ENCODE results near the gene NSD2. TPM values are rescaled to one million over a fixed set of nuclear protein-coding genes. Genes with fewer than 3 reads are reported as not detected.
A peak's percentile ranks its signal among the peaks of the same experiment; 100 is the strongest.

The NSD2 gene
- total RNA-seq, 1 donor from 2014 or later = 60.4 TPM

DNA sequence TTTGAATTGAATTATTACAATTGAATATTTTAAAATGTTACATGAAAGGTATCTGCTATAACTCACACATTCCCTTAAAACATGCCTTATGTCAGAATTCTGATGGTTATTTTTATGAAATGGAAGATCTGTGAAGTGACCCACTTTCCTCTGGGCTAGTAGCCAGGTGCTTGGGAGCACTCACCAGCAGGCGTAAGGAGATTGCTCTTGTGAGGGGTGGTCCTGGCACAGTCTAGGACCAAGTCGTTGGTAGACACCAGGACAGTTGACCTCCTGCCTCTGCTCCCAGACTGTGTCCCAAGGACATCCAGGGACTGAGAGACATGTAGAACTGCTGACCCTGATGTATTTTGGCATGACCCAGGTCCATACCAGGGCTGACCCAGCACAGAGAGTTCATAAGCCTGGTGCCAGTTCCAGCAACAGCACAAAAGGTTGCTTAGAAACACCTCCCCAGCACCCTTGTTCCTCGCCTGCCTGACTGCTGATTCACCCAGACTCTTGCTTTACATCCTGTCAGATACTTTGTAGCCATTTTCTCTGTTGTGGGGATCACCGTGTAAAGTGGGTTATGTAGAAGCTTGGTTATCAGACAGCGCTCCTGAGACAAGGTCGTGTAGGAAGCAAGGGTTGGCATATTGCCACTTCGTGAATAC, 89.1 kb downstream of the NSD2 start:
- no peak for DNase-seq (ENCODE audit: low spot score)
- intact Hi-C loops (cut with DNase I) = no loop called here

DNA sequence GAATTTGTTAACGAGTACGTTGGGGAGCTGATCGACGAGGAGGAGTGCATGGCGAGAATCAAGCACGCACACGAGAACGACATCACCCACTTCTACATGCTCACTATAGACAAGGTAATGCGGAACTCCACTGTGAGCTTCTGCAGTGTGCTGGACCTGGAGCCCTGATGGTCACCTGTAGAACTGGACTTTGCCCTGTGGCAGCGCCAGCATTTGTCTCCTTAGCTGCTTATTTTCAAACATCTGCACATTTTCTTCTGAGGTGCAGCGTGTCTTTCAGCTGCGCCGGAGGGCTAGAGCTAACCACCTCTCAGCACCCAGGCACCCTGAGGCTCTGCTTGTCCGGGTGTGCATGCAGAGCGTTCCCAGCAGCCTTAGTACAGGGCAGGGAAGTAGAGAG, 89.8 kb downstream of the NSD2 start:
- intact Hi-C loops (cut with DNase I) = no loop called here

GRCh38 chr4:1961563-1961962, 90.4 kb downstream of the NSD2 start:
- intact Hi-C loops (cut with DNase I) = no loop called here
- no peak for DNase-seq (ENCODE audit: low spot score)

More for the DNA sequence above, 89.8 kb downstream of the NSD2 start:
- no peak for DNase-seq (ENCODE audit: low spot score)

GRCh38 chr4:1962980-1963379, 91.8 kb downstream of the NSD2 start:
- DNase-seq (ENCODE audit: low spot score) = no peak
- intact Hi-C loops (cut with DNase I) = no loop called here

DNA sequence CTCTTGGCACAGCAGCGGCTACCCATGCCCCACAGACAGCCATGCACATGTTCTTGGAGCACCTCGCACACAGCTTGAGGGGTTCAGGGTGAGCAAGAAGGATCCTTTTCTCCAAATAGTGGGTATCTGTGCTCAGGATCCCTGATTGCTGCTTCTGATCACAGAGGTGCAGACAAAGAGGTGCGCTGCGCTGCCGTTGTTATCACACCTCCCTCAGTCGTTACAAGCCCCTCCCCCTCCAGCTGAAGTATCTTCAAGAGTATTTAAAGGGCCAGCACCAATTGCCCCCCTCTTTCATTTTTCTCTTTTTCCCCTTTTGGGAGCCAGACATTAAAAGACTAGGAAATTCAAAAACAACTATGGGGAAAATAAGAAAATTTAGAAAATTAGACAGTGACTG, 93.2 kb downstream of the NSD2 start:
- intact Hi-C loops (cut with DNase I) = no loop called here
- DNase-seq (ENCODE audit: low spot score) = no peak

- DNase-seq (ENCODE audit: low spot score) = no peak
- intact Hi-C loops (cut with DNase I) = no loop called here
These were observed 93.8 kb downstream of the NSD2 start for GRCh38 chr4:1964971-1965370.

GRCh38 chr4:1967512-1968149, 96.4 kb downstream of the NSD2 start:
- DNase-seq (ENCODE audit: low spot score) = no peak
- intact Hi-C loops (cut with DNase I) = no loop called here

DNA sequence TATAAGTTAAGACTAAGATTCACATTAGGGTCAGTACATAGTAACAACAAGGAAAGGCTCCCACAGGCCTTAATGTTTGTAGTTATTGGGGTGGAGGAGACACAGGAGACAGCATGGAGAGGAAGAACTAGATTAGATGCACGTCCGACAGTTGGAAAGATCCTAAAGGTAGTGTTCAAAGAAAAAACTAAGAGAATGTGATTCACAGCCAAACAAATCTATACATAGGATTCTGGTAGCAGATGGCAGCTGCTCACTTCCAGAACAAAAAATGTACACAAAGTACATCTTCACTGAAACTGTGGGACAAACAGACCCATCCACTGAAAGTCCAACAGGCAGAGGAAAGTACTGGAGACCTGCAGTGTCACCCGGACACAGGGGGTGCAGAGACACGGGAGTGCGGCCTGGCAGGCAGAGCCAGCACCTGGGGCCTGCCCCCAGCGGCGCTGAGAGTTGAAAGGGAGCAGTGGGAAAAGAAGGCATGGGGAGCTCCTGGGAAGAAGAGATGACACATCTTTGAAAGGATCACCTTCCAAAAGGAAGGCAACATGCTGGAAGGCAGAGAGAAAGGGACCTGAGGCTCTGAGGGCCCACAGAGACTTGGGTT, 97.6 kb downstream of the NSD2 start:
- no peak for DNase-seq (ENCODE audit: low spot score)
- intact Hi-C loops (cut with DNase I) = no loop called here

DNA sequence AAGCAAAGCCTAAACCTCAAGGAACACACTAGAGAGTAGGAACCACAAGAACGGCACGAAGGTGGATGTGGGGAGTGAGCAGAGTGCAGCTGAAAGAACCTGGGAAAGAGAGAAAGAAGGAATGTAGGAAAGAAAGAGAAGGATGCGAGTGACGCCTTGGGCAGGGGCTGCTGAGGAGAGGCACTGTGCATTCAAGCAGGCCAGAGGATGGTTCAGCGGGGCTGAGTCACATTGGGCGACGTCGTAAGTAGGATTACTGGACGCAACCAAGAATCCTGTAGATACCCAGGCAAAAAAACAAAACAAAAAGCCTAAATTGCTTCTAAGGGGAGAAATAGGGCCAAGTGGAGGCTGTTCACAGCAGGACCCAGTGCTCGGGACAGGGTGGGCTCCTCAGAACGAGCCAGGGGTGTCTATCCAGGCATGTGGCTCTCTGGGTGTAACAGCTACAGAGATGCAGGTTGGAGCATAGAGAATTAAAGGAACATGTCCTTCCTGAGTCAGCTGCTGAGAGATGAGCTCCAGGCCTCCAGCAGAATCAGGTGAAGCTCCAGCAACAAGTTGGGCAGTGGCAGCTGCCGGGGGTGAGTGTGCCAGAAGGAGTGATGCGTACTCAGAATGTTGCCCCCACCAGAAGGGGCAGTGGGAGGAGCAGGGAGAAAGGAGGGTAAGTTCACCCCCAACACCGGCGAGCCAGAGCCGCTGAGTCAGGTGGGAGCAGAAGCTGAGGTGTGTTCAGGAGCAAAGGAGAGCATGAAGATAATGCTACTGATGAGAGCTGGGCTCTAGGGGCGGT, 98.9 kb downstream of the NSD2 start:
- intact Hi-C loops (cut with DNase I) = no loop called here
- no peak for DNase-seq (ENCODE audit: low spot score)

DNA sequence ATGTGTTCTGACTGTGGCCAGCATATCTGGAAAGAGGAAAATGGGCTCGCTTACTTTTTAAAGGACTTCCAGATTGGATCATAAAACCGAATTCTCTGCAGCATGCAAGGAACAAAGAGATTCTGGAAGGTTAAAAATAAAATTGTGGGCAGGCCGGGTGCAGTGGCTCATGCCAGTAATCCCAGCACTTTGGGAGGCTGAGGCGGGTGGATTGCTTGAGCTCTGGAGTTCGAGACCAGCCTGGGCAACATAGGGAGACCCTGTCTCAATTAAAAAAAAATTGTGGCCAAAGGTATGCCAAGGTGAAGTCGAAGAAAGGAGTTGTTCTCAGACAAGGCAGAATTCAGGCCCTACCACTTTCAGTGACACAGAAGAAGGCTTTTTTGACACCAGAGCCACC, 99.7 kb downstream of the NSD2 start:
- intact Hi-C loops (cut with DNase I) = no loop called here
- no peak for DNase-seq (ENCODE audit: low spot score)

DNA sequence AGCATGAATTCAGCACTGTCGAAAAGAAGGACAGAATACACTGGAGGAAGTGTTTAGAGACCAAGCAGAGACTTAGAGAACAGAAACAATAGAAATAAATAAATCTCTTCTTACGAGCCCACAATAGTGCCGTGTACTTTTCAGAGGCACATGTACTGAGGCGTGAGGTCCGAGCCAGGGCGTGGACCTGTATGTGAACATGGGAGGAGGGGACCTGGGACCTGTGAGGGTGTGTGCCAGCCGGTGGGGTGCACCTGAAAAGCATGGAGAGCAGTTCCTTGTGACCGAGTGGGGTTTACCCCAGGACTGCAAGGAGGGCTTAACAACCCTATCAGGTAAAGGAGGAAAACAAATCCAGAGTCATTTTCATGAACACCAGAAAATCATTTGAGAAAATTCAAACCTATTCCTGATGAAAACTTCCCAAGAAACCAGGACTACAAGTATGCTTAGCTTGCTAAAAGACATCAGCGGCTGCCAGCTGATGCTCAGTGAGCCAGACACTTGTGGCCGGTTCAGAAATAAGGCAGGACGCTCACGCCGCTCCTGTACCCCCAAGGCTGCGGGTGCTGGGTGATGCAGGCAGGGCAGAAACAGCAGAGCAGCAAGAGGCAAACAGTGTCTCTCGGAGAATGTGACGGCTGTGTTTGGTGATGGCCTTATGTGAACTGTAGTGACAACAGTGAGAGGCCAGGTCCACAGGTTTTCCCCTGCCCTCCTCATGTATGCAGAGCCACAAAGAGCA, 100.4 kb downstream of the NSD2 start:
- no peak for DNase-seq (ENCODE audit: low spot score)
- intact Hi-C loops (cut with DNase I) = no loop called here

GRCh38 chr4:1972414-1972813, 101.2 kb downstream of the NSD2 start:
- intact Hi-C loops (cut with DNase I) = no loop called here
- no peak for DNase-seq (ENCODE audit: low spot score)

GRCh38 chr4:1973218-1973617, 102.0 kb downstream of the NSD2 start:
- intact Hi-C loops (cut with DNase I) = no loop called here
- no peak for DNase-seq (ENCODE audit: low spot score)

DNA sequence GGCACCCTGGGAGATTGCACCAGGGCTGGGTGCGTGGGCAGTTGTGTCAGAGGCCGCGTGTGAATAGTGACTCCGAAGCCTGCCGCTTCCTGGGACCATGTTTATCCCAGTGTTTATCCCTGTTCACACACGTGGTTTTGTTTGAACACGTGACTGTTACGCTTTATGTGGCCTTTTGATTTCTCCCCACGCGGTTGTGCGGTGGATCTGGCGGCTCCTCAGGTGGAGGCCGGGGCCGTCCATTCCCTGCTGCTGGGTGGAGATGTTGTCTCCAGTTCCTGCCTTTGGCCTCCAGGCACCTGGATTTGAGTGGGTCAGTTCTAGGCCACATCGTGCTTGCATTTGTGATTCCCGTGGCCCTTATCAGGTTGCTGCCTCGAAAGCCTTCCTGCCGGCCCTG, 102.5 kb downstream of the NSD2 start:
- intact Hi-C loops (cut with DNase I) = no loop called here
- DNase-seq (ENCODE audit: low spot score) = no peak

GRCh38 chr4:1974840-1975239, 103.6 kb downstream of the NSD2 start:
- intact Hi-C loops (cut with DNase I) = no loop called here
- no peak for DNase-seq (ENCODE audit: low spot score)

- peak; percentile 24 for DNase-seq (ENCODE audit: low spot score)
These were observed 104.2 kb downstream of the NSD2 start for GRCh38 chr4:1975391-1975801.

DNA sequence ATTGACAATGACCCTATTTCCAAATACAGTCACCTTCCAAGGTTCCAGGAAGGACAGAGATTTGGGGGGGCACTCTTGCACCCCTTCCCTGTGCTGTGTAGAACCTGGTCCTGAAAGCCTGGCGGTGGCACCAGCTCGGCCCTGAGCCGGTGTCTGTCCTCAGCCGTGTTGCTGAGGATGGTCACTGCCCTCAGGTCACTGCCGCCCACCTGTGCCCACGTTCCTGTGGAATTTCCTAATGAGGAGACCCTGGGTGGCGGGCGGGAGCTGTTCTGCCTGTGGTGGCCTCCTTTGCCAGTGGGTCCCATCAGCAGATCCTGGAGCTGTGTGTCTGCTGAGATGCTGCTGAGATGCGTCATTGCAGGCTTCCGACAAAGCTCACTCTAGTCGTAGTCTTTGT, 104.7 kb downstream of the NSD2 start:
- peak; percentile 22 for DNase-seq (ENCODE audit: low spot score)
- intact Hi-C loops (cut with DNase I) = no loop called here

More at GRCh38 chr4:1975391-1975801, 104.2 kb downstream of the NSD2 start:
- intact Hi-C loops (cut with DNase I) = no loop called here

DNA sequence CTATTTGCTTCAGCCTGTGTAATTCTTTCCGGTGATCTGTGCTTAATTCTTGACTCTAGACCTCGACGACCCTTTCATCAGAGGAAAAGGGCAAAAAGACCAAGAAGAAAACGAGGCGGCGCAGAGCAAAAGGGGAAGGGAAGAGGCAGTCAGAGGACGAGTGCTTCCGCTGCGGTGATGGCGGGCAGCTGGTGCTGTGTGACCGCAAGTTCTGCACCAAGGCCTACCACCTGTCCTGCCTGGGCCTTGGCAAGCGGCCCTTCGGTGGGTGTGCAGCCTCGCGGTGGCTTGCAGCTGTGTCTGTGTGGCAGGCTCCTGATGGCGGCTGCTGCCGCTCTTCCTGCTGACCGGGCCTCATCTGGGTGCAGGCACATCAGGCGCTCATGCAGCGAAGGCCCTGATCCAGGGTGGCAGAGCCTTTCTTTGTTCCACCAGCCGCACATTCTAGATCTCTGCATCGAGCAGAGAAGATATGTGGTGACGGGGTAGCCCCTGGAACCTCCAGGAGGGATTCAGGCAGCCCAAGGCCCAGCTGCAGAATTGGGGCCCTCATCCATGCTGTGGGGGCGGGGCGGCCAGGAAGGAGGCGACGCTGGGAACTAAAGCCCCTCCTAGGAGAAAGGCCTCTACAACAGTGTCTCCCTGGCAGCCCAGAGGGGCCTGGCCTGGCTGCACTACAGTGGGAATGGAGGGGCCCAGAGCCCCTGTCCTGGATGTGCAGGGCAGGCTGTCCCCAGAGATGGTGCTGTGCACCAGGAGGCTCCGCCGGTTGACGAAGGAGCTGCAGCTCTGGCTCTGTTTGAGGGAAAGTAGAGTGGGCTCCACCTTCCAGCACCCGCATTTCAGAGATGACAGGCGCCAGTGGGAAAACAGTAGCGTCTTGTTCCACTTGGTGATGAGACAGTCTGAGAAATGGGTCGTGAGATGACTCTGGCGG, 105.5 kb downstream of the NSD2 start:
- intact Hi-C loops (cut with DNase I) = no loop called here
- peak; percentile 27 for DNase-seq (ENCODE audit: low spot score)

DNA sequence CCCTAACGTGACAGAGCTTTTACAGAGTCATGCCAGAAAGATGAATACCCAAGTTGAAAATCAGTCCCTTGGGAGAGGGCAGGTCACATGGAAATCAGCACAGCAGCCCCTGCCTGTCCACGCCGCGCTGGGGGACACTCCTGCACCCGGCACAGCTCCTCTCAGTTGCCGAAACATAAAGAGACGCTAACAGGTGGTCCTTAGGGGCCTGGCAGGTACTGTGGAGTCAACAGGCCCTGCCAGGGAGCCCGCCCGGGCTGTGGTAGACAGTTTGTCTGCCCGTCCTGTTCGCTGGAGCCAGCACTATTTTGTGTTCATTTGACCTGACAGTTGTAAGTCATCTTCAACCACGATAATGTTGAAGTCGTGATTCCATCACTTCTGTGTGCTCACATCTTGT, 107.0 kb downstream of the NSD2 start:
- intact Hi-C loops (cut with DNase I) = no loop called here
- DNase-seq (ENCODE audit: low spot score) = no peak
